ENCODE data around the gene SOSTDC1. TPM values are rescaled to one million over a fixed set of nuclear protein-coding genes. Genes with fewer than 3 reads are reported as not detected.

SOSTDC1 gene
- total RNA-seq, 2 experiments from 2014 or later = not detected

- no peaks in the 10 kb centered on the region for H3K79me2 ChIP-seq (ENCODE audit: insufficient read depth, low read depth, low read length)
- TF ChIP-seq EZH2phosphoT487 (IDR thresholded peaks at IDR 0.05; ENCODE audit: borderline replicate concordance, low read depth, low read length) = no peak
- TF ChIP-seq, protein P1, sequence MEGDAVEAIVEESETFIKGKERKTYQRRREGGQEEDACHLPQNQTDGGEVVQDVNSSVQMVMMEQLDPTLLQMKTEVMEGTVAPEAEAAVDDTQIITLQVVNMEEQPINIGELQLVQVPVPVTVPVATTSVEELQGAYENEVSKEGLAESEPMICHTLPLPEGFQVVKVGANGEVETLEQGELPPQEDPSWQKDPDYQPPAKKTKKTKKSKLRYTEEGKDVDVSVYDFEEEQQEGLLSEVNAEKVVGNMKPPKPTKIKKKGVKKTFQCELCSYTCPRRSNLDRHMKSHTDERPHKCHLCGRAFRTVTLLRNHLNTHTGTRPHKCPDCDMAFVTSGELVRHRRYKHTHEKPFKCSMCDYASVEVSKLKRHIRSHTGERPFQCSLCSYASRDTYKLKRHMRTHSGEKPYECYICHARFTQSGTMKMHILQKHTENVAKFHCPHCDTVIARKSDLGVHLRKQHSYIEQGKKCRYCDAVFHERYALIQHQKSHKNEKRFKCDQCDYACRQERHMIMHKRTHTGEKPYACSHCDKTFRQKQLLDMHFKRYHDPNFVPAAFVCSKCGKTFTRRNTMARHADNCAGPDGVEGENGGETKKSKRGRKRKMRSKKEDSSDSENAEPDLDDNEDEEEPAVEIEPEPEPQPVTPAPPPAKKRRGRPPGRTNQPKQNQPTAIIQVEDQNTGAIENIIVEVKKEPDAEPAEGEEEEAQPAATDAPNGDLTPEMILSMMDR (conservative IDR thresholded peaks at IDR 0.05; ENCODE audit: low read length) = no peak
- CTCF ChIA-PET (ENCODE audit: unreplicated experiment) = no interaction called here
- no peak overlapping the region for H3K27ac ChIP-seq (ENCODE audit: low read depth, low read length, poor library complexity, severe bottlenecking)
- H3K9me2 ChIP-seq (ENCODE audit: insufficient read depth, low read length) = no peaks in the 10 kb centered on the region
- intact Hi-C loops (cut with micrococcal nuclease; ENCODE audit: unreplicated experiment) = no loop called here
- H3K4me3 ChIP-seq (ENCODE audit: low read depth, low read length, poor library complexity, severe bottlenecking) = no peak overlapping the region
- no peaks in the 10 kb centered on the region for H3K4me1 ChIP-seq (ENCODE audit: insufficient read depth, low read length, poor library complexity, severe bottlenecking)
- POLR2A ChIA-PET = no interaction called here
- no peaks in the 10 kb centered on the region for H4K20me1 ChIP-seq (ENCODE audit: insufficient read depth, low read length)
- no TSS peak for BruUV-seq (replicated peaks)
- DNase-seq (ENCODE audit: low spot score) = no peak
- H2AFZ ChIP-seq (ENCODE audit: low read length) = no peak overlapping the region
- H3K4me2 ChIP-seq (ENCODE audit: low read length) = no peak overlapping the region
- no peaks in the 10 kb centered on the region for H3K36me3 ChIP-seq (ENCODE audit: insufficient read depth, low read length)
- H3K9me3 ChIP-seq (ENCODE audit: low read length) = no peaks in the 10 kb centered on the region
Observed at GRCh38 chr7:16502303-16502702, 36.8 kb upstream of the SOSTDC1 start.

DNA sequence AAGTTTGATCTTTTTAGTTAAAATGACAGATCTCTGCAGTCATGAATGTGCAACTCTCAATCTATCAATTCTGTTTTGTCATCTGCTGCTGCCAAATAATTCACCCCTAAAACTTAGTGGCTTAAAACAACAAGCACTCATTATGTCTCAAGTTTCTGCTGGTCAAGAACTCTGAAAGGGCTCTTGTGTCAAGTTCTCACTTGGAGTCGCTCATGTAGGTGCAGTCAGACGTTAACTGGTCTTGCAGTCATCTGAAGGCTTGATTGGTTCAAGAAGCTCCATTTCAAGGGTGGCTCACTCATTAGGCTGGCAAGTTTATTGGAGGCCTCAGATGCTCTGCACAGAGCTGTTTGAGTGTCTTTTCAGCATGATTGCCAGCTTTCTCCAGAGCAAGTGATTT is 32.6 kb upstream of the SOSTDC1 start:
- Histone ChIP-seq H2AFZ (ENCODE audit: low read length) (no peak overlapping the region), H3K27ac (ENCODE audit: low read depth, low read length, poor library complexity, severe bottlenecking) (no peak overlapping the region), H3K4me1 (ENCODE audit: insufficient read depth, low read length, poor library complexity, severe bottlenecking) (no peaks in the 10 kb centered on the region), H3K79me2 (ENCODE audit: insufficient read depth, low read depth, low read length) (no peaks in the 10 kb centered on the region), H3K4me3 (ENCODE audit: low read depth, low read length, poor library complexity, severe bottlenecking) (no peak overlapping the region), H4K20me1 (ENCODE audit: insufficient read depth, low read length) (no peaks in the 10 kb centered on the region), H3K9me2 (ENCODE audit: insufficient read depth, low read length) (no peaks in the 10 kb centered on the region), H3K36me3 (ENCODE audit: insufficient read depth, low read length) (no peaks in the 10 kb centered on the region), H3K9me3 (ENCODE audit: low read length) (no peaks in the 10 kb centered on the region), H3K4me2 (ENCODE audit: low read length) (no peak overlapping the region)
- ChIA-PET POLR2A (interaction anchor here (0.6 to 0.7 kb wide), 2 partner anchors 10 to 14 kb away, joined by 5 to 6 read pairs; no protein-coding TSS in a partner anchor), CTCF (ENCODE audit: unreplicated experiment) (interaction anchor here (0.6 kb wide), 1 partner anchor 66 kb away, joined by 3 read pairs; no protein-coding TSS in a partner anchor)
- BruUV-seq (replicated peaks) = no TSS peak
- no peak for DNase-seq (ENCODE audit: low spot score)
- intact Hi-C loops (cut with micrococcal nuclease; ENCODE audit: unreplicated experiment) = no loop called here
- no peak for TF ChIP-seq EZH2phosphoT487 (IDR thresholded peaks at IDR 0.05; ENCODE audit: borderline replicate concordance, low read depth, low read length)
- TF ChIP-seq, protein P1 (conservative IDR thresholded peaks at IDR 0.05; ENCODE audit: low read length) = no peak

- H2AFZ ChIP-seq (ENCODE audit: low read length) = no peak overlapping the region
- no peak overlapping the region for H3K4me2 ChIP-seq (ENCODE audit: low read length)
- no peak for DNase-seq (ENCODE audit: low spot score)
- no peaks in the 10 kb centered on the region for H3K9me2 ChIP-seq (ENCODE audit: insufficient read depth, low read length)
- no peaks in the 10 kb centered on the region for H3K9me3 ChIP-seq (ENCODE audit: low read length)
- ChIA-PET POLR2A (interaction anchor here (0.6 to 1.1 kb wide), 3 partner anchors 20 to 1200 kb away, joined by 3 to 5 read pairs (median 4); no protein-coding TSS in a partner anchor), CTCF (ENCODE audit: unreplicated experiment) (interaction anchor here (0.6 kb wide), 1 partner anchor 798 kb away, joined by 3 read pairs; no protein-coding TSS in a partner anchor)
- TF ChIP-seq, protein P1 (conservative IDR thresholded peaks at IDR 0.05; ENCODE audit: low read length) = no peak
- no peak for TF ChIP-seq EZH2phosphoT487 (IDR thresholded peaks at IDR 0.05; ENCODE audit: borderline replicate concordance, low read depth, low read length)
- H4K20me1 ChIP-seq (ENCODE audit: insufficient read depth, low read length) = no peaks in the 10 kb centered on the region
- no peak overlapping the region for H3K27ac ChIP-seq (ENCODE audit: low read depth, low read length, poor library complexity, severe bottlenecking)
- no TSS peak for BruUV-seq (replicated peaks)
- no peaks in the 10 kb centered on the region for H3K36me3 ChIP-seq (ENCODE audit: insufficient read depth, low read length)
- intact Hi-C loops (cut with micrococcal nuclease; ENCODE audit: unreplicated experiment) = no loop called here
- H3K4me3 ChIP-seq (ENCODE audit: low read depth, low read length, poor library complexity, severe bottlenecking) = no peak overlapping the region
- H3K4me1 ChIP-seq (ENCODE audit: insufficient read depth, low read length, poor library complexity, severe bottlenecking) = no peaks in the 10 kb centered on the region
- H3K79me2 ChIP-seq (ENCODE audit: insufficient read depth, low read depth, low read length) = no peaks in the 10 kb centered on the region
Observed at GRCh38 chr7:16494955-16495719, 29.6 kb upstream of the SOSTDC1 start.
